ENCODE data around the gene TMEM61.
"Not testable (repeated sequence)": the region's sequence is repeated elsewhere in the genome, so short reads cannot be mapped to it uniquely, and the experiment has no call there.

TMEM61 gene

GRCh38 chr1:54950369-54951163 lies 29.9 kb upstream of the TMEM61 start:
- Mint-ChIP-seq H3K4me3 (no peak overlapping the region), H3K27me3 (peaks cover 2% of the 10 kb centered on the region), H3K9me3 (no peaks in the 10 kb centered on the region), H3K4me1 (no peaks in the 10 kb centered on the region), H3K36me3 (ENCODE audit: low read depth) (no peaks in the 10 kb centered on the region), H3K27ac (no peak overlapping the region)
- DNase-seq (peak; percentile 65), ATAC-seq (peak; percentile 7)

GRCh38 chr1:54951810-54952226 lies 28.6 kb upstream of the TMEM61 start:
- no peaks in the 10 kb centered on the region for H3K27me3 Mint-ChIP-seq
- H3K9me3 Mint-ChIP-seq = no peaks in the 10 kb centered on the region
- DNase-seq = no peak
- no peaks in the 10 kb centered on the region for H3K4me1 Mint-ChIP-seq
- H3K27ac Mint-ChIP-seq = no peak overlapping the region
- no peaks in the 10 kb centered on the region for H3K36me3 Mint-ChIP-seq (ENCODE audit: low read depth)
- no peak for ATAC-seq
- no peak overlapping the region for H3K4me3 Mint-ChIP-seq

- H3K4me1 Mint-ChIP-seq = no peaks in the 10 kb centered on the region
- ATAC-seq = no peak
These were observed 27.3 kb upstream of the TMEM61 start for GRCh38 chr1:54952950-54953718.

GRCh38 chr1:54953846-54954245 lies 26.6 kb upstream of the TMEM61 start:
- Mint-ChIP-seq H3K4me3 (no peak overlapping the region), H3K36me3 (ENCODE audit: low read depth) (no peaks in the 10 kb centered on the region), H3K27me3 (no peaks in the 10 kb centered on the region), H3K27ac (no peak overlapping the region), H3K4me1 (no peaks in the 10 kb centered on the region), H3K9me3 (peaks cover 7% of the 10 kb centered on the region)
- DNase-seq (no peak), ATAC-seq (no peak)

More at GRCh38 chr1:54952950-54953718, 27.3 kb upstream of the TMEM61 start:
- peaks cover 3% of the 10 kb centered on the region for H3K9me3 Mint-ChIP-seq
- DNase-seq = no peak
- H3K36me3 Mint-ChIP-seq (ENCODE audit: low read depth) = no peaks in the 10 kb centered on the region
- H3K27ac Mint-ChIP-seq = no peak overlapping the region
- H3K4me3 Mint-ChIP-seq = no peak overlapping the region
- H3K27me3 Mint-ChIP-seq = no peaks in the 10 kb centered on the region

DNA sequence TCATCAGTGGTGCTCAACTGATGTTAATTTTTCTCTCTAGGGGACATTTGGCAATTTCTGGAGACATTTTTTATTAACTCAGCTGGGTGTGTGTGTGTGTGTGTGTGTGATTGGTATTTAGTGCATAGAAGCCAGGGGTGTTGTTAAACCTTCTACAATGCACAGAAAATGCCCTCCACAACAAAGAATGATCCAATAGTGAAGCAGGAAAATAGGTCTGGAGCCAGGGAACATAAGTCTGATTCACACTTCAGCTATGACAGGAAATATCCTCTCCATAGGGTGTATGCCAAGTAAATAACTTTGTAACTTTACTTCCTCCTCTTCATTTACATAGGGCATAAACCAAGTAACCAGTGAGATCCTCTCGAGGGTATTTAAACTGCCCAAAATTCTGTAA lies 25.1 kb upstream of the TMEM61 start:
- Mint-ChIP-seq H3K27me3 (peaks cover 3% of the 10 kb centered on the region), H3K9me3 (peaks cover 12% of the 10 kb centered on the region), H3K36me3 (ENCODE audit: low read depth) (no peaks in the 10 kb centered on the region), H3K4me1 (no peaks in the 10 kb centered on the region), H3K4me3 (no peak overlapping the region), H3K27ac (no peak overlapping the region)
- ATAC-seq (no peak), DNase-seq (no peak)

DNA sequence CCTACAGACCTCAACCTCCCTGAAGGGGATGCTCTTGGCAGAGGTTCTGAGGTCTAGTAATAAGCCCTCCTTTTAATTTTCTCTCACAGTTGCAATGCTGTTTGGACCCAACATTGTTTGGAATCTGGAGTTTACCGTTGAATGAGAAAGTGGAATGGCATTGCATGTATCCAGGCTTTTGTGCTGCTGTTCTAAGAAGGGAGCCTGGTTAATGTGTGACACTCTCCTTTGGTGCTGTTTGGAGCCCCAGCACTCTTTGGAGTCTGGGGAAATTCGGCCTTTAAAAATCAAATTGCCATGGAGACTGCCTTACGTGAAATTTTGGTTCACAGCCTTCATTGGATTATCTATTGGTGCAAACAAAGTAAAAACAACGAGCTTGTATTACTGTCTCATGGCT lies 23.7 kb upstream of the TMEM61 start:
- no peaks in the 10 kb centered on the region for H3K4me1 Mint-ChIP-seq
- H3K27me3 Mint-ChIP-seq = peaks cover 3% of the 10 kb centered on the region
- no peaks in the 10 kb centered on the region for H3K36me3 Mint-ChIP-seq (ENCODE audit: low read depth)
- no peak overlapping the region for H3K27ac Mint-ChIP-seq
- peaks cover 12% of the 10 kb centered on the region for H3K9me3 Mint-ChIP-seq
- no peak for DNase-seq
- H3K4me3 Mint-ChIP-seq = no peak overlapping the region
- no peak for ATAC-seq

GRCh38 chr1:54959241-54959640 lies 21.2 kb upstream of the TMEM61 start:
- peaks cover 3% of the 10 kb centered on the region for H3K27me3 Mint-ChIP-seq
- ATAC-seq = no peak
- H3K4me3 Mint-ChIP-seq = no peak overlapping the region
- H3K36me3 Mint-ChIP-seq (ENCODE audit: low read depth) = no peaks in the 10 kb centered on the region
- no peaks in the 10 kb centered on the region for H3K4me1 Mint-ChIP-seq
- no peak overlapping the region for H3K27ac Mint-ChIP-seq
- no peak for DNase-seq
- H3K9me3 Mint-ChIP-seq = peaks cover 12% of the 10 kb centered on the region

DNA sequence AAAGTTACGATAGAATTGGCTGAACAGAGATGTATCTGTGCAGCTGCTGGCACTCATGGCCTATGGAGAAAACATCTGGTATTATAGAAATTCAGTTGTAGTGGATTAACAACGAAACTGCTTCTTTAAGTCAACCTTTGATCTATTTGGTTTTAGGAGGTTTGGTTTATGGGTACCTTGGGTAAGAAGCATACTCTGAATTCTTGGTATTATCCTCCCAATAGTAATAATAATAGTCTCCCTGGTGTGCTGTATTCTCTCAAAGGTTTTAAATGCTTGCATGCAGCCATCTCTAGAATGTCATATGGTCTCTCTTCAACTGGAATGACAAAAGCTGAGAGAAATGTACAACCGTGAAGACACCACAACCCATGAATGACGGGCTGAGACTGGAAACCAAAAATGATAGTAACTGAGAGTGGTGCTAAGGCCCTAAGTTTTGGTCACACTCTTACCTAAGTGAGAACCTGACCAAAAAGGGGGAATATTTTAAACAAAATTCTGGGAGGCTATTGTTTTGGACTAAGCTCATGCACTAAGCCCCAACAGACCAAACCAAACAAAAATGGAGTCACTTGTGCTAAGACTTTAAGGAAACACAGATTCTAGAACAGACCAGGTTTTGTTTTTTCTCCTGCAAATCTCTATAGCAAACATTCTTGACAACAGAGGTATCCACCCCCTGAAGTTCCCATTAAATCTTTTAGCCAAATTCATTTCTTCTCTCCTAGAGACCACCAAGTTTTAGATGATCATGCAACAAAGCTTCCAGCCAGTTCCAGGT lies 17.6 kb upstream of the TMEM61 start:
- no peak for ATAC-seq
- Mint-ChIP-seq H3K4me3 (no peak overlapping the region), H3K27ac (no peak overlapping the region), H3K4me1 (peaks cover 3% of the 10 kb centered on the region), H3K27me3 (peaks cover 6% of the 10 kb centered on the region), H3K36me3 (ENCODE audit: low read depth) (no peaks in the 10 kb centered on the region), H3K9me3 (peaks cover 9% of the 10 kb centered on the region)
- DNase-seq = no peak

- not testable (repeated sequence) for H3K27ac Mint-ChIP-seq; DNase-seq; H3K9me3 Mint-ChIP-seq; ATAC-seq; H3K4me3 Mint-ChIP-seq; H3K27me3 Mint-ChIP-seq; H3K4me1 Mint-ChIP-seq; H3K36me3 Mint-ChIP-seq (ENCODE audit: low read depth)
These were observed 16.6 kb upstream of the TMEM61 start for GRCh38 chr1:54963829-54964228.

DNA sequence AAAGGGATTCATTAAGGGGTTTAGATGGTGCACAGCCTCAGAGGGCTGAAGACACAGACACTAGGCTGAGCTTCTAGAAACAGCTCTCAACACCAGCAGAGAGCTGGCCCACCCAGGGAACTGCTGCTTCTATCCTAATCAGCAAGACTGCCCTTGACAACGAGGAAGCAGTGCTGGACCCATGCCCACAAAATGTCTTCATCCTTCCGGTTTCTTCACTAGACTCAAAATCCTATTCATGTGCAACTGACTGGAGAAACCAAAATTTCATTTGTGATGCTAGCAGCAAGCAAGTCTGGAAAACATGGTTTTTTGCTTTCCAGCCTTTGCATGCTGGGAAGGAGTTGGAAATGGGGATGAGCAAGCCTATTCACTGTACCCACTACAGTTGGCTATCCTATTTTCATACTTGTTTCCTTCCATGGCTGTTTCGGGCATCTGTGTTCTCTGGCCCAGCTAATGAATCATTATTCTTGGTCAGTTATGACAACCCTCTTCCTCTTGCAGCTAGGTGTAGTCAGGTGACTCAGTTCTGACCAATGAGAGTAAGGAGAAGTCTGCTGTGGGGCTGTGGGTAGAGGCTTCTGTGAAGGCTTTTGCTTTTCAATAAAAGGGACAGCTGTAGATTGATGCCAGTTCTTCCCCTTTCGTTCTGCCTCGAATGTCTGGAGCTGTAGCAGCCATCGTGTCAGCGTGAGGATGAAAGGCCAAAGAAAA lies 14.6 kb upstream of the TMEM61 start:
- ATAC-seq (no peak), DNase-seq (no peak)
- peaks cover 3% of the 10 kb centered on the region for H3K4me1 Mint-ChIP-seq
- H3K9me3 Mint-ChIP-seq = no peaks in the 10 kb centered on the region
- H3K4me3 Mint-ChIP-seq = no peak overlapping the region
- peaks cover 9% of the 10 kb centered on the region for H3K27me3 Mint-ChIP-seq
- H3K27ac Mint-ChIP-seq = no peak overlapping the region
- no peaks in the 10 kb centered on the region for H3K36me3 Mint-ChIP-seq (ENCODE audit: low read depth)

GRCh38 chr1:54967372-54967771 lies 13.1 kb upstream of the TMEM61 start:
- no peaks in the 10 kb centered on the region for H3K36me3 Mint-ChIP-seq (ENCODE audit: low read depth)
- no peak overlapping the region for H3K27ac Mint-ChIP-seq
- no peak overlapping the region for H3K4me3 Mint-ChIP-seq
- peaks cover 9% of the 10 kb centered on the region for H3K27me3 Mint-ChIP-seq
- ATAC-seq (no peak), DNase-seq (no peak)
- H3K4me1 Mint-ChIP-seq = peaks cover 3% of the 10 kb centered on the region
- H3K9me3 Mint-ChIP-seq = no peaks in the 10 kb centered on the region

DNA sequence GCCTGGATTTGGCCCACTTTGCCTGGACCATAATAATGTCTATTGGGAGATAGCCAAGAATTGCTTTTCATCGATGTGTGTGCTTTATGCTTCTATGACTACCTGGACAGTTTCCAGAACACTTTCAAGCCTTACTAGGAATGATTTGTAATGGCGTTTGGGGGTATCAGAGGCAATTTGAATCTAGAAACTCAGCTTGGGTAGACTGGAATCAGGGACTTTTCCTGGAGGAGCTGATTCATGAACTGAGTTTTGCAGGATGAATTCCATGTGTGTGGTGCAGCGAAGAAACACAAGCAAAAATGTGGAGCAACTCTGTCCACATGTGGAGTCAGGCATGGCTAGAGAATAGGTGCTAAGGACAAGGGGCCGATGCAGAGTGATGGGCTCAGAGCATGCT lies 11.9 kb upstream of the TMEM61 start:
- no peaks in the 10 kb centered on the region for H3K9me3 Mint-ChIP-seq
- no peak overlapping the region for H3K27ac Mint-ChIP-seq
- peaks cover 17% of the 10 kb centered on the region for H3K27me3 Mint-ChIP-seq
- H3K4me1 Mint-ChIP-seq = peaks cover 3% of the 10 kb centered on the region
- ATAC-seq = no peak
- no peak overlapping the region for H3K4me3 Mint-ChIP-seq
- no peak for DNase-seq
- no peaks in the 10 kb centered on the region for H3K36me3 Mint-ChIP-seq (ENCODE audit: low read depth)

GRCh38 chr1:54969879-54970278 lies 10.5 kb upstream of the TMEM61 start:
- Mint-ChIP-seq H3K9me3 (no peaks in the 10 kb centered on the region), H3K36me3 (ENCODE audit: low read depth) (no peaks in the 10 kb centered on the region), H3K27me3 (peaks cover 24% of the 10 kb centered on the region), H3K27ac (no peak overlapping the region), H3K4me3 (no peak overlapping the region), H3K4me1 (peaks cover 3% of the 10 kb centered on the region)
- ATAC-seq (no peak), DNase-seq (no peak)

- H3K9me3 Mint-ChIP-seq = no peaks in the 10 kb centered on the region
- H3K36me3 Mint-ChIP-seq (ENCODE audit: low read depth) = no peaks in the 10 kb centered on the region
These were observed 9.5 kb upstream of the TMEM61 start for GRCh38 chr1:54970901-54971300.

More at GRCh38 chr1:54970901-54971300, 9.5 kb upstream of the TMEM61 start:
- H3K4me1 Mint-ChIP-seq = peaks cover 3% of the 10 kb centered on the region
- ATAC-seq (no peak), DNase-seq (no peak)
- peaks cover 24% of the 10 kb centered on the region for H3K27me3 Mint-ChIP-seq
- H3K27ac Mint-ChIP-seq = no peak overlapping the region
- no peak overlapping the region for H3K4me3 Mint-ChIP-seq

Data from activated naive CD8-positive, alpha-beta T cell treated with anti-CD3 and anti-CD28 coated beads, Interleukin-2, amount 50 U/mL, for 24 hours (primary cell).